ENCODE measurements around the gene ADH7. TPM values are rescaled to one million over a fixed set of nuclear protein-coding genes. Genes with fewer than 3 reads are reported as not detected.
"Not testable (repeated sequence)": the region's sequence is repeated elsewhere in the genome, so short reads cannot be mapped to it uniquely, and the experiment has no call there.

The ADH7 gene
- total RNA-seq, 1 experiment from 2014 or later, result not detected

DNA sequence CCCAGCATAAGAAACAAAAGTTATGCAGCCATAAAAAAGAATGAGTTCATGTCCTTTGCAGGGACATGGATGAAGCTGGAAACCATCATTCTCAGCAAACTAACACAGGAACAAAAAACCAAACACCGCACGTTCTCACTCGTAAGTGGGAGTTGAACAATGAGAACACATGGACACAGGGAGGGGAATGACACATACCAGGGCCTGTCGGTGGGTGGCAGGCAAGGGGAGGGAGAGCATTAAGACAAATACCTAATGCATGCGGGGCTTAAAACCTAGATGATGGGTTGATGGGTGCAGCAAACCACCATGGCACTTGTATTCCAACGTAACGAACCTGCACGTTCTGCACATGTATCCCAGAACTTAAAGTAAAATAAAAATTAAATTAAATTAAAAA, 19.4 kb downstream of the ADH7 start:
- DNase-seq (ENCODE audit: low read depth), result not testable (repeated sequence)

DNA sequence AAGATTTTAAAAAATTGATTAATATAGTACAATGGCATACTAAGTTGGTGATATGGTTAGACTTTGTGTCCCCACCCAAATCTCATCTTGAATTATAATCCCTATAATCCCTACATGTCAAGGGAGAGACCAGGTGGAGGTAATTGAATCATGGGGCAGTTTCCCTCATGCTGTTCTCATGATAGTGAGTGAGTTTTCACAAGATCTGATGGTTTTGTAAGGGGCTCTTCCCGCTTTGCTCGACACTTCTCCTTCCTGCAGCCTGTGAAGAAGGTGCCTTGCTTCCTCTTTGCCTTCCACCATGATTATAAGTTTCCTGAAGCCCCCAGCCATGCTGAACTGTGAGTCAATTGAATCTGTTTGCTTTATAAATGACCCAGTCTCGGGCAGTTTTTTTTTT, 20.2 kb downstream of the ADH7 start:
- DNase-seq (ENCODE audit: low read depth), result not testable (repeated sequence)

DNA sequence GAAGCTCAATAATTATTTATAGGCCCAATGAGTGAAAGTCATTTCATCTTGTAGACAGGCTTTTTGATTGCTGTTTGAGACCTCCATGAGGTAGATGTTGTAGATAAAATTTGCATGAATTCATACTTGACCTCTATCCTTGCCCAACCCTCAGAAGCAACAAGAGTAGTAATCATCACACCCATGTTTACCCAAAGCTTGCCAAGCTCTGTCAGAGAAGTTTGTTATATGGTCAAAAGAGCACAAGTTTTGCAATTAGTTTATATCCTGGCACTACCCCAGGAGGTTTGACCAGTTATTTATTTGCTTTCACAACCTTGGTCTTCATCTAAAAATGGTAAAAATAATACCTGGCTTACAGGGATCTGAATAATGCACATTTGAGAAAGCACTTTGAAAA, 20.7 kb downstream of the ADH7 start:
- DNase-seq (ENCODE audit: low read depth), result no peak

DNA sequence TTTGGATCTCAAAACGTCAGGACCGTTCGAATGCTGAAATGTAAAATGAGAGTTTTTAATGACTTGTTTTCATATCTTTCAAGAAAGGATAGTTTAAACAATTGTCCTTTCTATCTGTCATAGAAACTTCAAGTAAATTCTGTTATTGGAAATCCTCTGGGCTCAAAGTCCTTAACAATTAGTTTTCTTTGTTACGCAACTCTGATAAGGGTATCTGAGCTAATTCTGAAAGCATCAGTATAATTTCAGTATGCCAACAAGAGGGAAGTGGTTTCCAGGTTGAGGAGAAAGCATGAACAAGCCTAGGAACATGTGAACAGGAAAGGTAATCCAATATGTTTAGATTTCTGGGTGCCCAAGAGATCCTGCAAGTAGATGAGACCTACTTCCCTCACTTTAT, 22.0 kb downstream of the ADH7 start:
- DNase-seq (ENCODE audit: low read depth), result no peak

DNA sequence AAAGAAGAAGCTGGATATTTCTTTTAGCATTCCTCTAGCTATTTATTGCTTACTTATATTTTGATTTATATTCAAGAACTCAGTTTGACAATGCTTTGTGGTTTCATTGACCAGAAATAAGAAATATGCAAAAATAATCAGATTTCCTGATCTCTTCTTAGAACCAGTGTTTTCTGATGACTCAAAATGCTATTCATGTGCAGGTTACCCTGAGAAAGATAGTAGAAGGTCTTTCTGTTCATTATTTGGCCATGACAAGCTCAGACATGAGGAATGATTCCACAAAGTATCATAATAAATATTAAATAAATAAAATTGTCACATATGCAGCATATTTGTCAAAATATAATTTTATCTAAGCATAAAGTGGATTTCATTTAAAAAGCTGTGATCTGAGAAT, 24.1 kb downstream of the ADH7 start:
- no peak for DNase-seq (ENCODE audit: low read depth)

DNA sequence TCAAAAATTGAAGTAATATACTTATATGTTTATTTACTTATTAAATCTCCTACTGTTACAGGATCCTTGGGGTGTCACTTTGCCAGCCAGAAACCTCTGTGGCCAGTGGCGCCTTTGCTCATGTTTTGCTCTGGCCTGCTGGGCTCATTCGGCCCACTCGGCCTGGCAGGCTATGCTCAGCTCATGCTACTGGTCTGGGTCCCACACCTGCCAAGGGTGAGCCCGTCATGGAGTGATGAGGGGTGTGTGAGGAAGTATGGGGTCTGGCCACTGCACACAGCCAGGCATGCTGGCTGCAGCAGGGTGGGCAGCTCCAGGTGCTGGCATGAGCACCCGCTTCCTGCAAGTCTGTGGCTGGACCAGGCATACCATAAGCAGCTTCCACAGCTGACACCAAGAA, 25.1 kb downstream of the ADH7 start:
- DNase-seq (ENCODE audit: low read depth), result no peak

DNA sequence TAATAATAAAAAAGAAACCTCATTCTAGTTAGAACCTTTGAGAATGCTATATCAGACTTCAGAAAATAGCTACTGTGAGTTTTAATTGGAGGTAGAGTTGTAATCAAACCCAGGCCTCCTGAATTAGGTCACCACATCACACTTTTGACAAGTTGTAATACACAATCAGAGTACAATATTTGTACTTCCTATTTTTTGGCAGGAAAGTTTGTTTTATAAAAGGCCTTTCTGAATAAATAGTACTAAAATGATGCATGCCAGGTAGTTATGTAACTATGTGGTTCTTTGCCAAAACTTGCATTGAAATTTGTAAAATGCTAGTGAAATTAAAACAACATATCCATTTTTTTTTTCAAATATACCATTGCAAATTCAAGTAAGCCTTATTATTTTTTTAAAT, 26.8 kb downstream of the ADH7 start:
- DNase-seq (ENCODE audit: low read depth), result no peak

DNA sequence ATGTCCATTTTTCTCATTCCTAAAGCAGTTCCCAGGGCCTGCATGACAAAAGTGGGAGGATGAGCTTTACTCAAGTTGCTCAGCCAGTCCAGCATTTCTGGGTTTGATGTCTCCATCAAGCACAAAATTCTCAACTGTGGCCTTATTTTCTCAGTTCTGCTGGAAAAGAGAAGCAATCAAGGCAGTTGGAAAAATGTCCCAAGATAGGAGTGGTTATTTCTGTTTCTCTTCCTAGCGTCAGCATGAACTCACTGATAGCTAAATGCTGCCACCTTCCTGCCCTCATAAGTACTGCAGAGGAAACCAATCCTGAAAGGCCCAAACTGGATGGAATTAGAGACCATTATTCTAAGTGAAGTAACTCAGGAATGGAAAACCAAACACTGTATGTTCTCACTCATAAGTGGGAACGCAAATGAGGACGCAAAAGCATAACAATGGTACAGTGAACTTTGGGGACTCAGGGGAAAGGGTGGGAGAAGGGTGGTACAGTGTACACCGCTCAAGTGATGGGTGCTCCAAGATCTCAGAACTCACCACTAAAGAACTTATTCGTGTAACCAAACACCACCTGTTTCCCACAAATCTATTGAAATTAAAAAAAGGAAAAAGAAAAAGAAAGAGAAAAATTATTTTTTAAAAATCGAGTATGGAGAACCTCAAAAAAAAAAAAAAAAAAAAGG, 29.6 kb downstream of the ADH7 start:
- peak; percentile 30 for DNase-seq (ENCODE audit: low read depth)

DNA sequence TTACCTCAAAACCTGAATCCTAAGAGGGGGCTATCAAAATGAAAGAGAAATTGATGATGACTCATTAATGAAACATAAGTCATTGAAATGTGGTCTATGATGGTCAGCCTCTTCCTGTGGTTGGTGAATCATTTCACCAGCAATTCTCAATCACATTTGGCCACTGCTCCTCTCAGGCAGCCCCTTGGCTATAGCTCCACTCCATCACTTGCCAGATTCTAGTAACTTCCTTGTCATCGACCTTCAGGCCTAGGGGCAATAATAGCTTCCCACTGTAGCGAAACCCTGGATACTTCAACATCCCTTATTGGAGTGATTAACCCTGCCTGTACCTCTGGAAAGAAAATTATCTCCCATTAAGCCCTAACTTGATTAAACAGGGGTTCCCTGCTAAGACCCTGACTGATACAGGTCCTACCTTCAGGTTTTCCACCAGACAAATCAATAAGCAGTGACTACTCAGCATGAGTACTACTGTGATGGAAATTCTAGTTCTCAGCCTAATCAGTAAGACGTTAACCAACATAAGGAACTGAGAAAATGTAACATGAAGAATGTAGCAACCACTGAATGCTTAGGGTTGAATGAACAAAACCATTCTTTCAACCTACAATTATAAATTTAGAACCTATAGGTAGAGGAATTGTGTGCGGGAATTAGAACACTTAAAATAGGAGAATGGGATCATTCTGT, 30.4 kb downstream of the ADH7 start:
- DNase-seq (ENCODE audit: low read depth), result peak; percentile 55

DNA sequence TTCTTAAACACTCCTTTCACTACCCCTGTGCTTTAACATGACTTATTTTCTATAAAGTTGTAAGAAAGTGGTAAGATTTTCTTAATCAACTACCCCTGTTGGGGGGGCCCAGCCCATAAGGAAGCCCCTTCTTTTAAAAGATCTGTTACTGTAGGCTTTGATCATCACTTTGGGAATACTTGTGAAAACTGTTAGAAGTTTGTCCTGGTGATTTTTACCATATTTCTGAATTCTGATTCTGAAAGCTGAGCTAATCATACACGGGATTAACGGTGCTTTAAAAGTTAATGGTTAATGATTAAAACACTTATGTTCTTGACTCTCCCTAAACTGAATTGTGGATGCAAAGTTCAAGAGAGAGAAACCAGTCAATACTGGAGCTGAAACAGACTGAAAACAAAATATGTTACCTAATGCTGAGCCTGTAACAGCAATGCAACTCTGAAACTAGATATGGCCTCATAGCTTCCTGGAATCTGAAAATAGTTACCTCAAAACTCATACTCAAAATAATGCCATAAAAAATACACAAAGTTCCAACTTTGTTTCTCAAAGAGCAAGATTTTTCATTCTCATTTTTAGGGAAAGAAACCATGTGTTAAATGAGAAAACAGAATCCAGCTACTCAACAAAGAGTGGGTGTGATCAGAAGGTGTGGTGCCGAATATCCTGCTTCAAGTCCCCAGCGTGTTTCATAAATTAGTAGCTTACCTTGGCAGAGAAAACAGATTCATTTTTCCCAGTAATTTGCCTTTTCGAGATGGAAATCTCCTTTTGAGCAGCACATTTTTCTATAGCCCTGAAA, 31.6 kb downstream of the ADH7 start:
- DNase-seq (ENCODE audit: low read depth), result no peak

DNA sequence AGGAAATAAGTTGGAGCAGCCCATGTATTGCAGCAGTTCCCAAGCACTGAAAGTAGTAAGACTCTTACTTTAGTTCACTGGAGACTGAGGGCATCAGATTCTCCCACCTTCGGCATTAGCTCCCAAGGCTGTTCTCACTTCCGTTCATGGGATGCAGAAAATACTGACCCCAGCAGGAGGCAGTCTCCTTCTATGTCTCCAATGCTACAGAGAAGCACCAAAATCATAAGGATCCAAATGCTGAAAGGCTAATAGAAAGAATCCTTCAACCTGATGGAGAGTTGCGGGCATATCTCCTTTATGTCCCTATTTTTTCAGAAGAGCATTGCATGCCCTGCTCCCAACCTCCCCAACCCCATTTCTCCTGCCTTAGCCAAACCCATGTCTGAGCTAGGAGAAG, 32.4 kb downstream of the ADH7 start:
- DNase-seq (ENCODE audit: low read depth), result no peak

DNA sequence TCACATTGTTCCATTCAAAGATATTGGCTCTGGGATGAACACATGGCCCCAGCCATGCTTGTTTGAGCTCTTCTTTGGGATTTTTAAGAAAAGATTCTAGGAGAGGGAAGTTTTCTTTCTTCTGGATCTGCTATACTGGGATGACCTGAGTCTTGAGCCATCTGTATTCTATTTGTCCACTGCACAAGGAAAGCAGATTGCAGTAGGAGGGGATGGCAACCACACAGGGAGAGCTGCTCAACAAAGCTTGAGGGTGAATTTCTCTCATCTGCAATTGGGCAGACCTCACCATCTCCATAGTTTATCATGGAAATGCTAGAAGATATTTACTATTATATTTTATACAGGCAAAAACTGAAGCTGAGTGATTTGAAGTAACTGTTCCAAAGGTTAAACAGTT, 34.3 kb downstream of the ADH7 start:
- no peak for DNase-seq (ENCODE audit: low read depth)

DNA sequence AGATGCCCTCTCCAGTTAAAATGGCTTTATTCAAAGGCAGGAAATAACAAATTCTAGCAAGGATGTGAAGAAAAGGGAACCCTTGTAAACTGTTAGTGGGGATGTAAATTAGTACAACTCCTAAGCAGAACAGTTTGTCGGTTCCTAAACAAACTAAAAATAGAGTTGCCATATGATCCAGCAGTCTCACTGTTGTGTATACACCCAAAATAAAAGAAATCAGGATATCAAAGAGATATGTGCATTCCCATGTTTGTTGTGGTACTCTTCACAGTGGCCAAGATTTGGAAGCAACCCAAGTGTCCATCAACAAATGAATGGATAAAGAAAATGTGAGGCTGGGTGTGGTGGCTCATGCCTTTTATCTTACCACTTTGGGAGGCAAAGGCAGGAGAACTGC, 36.1 kb downstream of the ADH7 start:
- no peak for DNase-seq (ENCODE audit: low read depth)

DNA sequence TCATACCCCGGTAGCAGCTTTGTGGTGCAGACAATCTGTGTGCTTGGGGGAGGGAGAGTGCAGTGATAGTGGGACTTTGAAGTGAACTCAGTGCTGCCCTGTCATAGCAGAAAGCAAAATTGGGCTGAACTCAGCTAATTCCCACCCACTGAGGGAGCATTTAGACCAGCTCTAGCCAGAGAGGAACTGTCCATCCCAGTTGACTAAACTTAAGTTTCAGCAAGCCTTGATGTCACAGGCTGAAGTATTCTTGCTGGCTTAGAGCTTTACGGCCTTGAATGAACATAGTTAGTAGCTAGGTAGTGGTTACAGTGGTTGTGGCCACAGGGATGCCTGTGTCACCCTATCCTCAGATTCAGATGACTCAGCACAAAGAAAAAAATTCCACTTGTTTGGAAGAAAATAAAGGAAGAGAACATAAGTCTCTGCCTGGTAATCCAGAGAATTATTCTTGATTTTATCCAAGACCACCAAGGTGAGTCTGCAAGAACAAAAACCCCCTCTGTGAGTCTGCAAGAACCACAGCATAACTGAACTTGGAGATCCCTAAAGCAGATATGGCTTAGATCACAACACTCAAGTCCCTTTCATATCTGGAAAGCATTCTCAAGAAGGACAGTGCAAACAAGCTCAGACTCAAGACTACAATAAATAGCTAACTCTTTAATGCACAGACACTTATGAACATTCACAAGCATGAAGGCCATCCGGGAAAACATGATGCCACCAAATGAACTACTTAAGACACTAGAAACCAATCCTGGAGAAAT, 39.4 kb downstream of the ADH7 start:
- DNase-seq (ENCODE audit: low read depth), result no peak

DNA sequence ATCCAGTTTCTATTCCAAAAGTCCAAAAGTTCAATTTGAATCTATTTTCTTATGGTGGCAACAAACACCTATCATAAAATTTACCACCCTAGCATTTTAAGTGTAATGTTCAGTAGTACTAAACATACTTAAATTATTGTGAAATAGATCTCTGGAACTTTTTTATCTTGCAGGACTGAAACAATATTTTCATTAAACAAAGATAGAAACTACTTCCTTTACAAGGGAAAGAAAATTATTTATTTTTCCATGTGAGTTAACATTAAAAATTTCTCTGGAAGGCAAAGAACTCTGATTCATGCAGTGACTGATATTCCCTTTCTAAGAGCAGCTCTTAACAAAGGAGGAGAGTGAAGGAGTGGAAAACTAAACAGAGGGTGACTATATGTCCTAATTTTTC, 40.2 kb downstream of the ADH7 start:
- DNase-seq (ENCODE audit: low read depth), result no peak

DNA sequence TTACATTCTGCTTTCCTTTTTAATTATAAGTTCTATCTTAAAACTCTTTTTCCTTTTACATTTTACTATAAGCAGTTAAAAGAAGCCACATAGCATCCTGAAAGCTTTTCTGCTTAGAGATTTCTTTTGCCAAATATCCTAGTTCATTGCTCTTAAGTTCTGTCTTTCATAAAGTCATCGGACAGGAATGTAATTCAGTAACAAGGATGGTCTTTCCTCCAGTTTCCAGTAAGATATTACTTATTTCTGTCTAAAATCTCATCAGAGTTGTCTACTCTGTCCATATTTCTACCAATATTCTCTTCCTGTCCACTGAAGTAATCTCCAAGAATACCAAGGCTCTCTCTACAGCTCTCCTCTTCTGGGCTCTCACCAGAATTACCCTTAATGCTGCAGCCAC, 45.1 kb downstream of the ADH7 start:
- DNase-seq (ENCODE audit: low read depth), result no peak

DNA sequence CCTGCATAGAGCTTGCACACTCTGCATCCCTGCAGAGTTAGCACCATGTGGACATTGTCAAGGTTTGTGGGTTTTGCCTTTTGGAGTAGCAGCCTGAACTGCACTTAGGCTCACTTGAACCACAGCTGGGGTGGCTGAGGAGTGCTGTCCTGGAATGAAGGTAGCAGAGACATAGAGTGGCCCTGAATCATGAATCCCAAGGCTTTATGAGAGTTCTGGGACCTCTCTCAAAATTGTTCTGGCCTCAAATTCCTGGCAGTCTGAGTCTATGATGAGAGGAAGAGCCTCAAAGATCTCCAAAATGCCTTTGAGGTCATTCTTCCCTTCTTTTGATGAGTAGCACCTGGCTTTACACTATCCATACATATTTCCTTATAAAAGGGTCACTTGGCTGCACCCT, 45.5 kb downstream of the ADH7 start:
- no peak for DNase-seq (ENCODE audit: low read depth)

DNA sequence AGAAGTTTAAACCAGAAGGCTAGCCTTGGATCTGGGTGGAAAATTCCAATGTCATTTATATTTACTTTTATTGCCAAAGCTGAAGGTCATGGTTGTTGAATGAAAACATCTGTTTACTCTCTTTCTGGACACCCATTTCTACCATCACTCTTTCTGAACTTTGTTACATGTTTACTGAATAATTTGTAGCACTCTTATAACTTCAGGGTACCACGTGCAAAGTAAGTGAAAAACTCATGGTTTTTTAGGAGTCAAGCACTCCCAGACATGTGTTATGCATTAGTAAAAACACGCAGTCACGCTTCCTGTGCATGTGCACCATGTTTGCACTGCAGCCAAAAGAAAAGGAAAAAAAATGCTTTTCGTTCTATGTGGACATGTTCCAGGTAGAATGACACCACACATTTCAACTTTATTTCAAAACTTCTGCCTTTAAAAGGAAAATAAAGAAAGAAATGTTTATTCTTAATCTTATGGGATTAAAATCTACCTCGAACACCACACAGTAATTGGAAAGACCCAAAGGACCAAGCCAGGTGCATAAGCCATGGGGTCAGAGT, 51.2 kb downstream of the ADH7 start:
- DNase-seq (ENCODE audit: low read depth), result no peak

DNA sequence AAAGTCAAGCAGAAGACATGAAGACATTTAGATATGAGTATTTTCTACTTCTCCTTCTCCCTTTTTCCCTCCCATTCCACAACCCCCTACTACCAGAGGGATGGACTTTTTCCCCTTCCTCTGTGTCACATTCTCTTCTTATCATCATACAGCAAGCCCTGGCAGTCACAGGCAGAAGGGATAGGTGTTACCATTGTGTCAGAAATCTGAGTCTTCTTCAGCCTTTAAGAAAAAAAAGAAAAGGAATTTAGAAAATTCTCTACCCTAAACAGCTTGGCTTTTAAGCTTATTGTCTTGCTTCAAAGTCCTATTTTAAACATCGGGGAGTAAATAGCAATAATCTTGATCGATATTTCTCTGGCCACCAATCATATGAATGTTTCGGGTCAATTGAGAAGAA, 51.7 kb downstream of the ADH7 start:
- DNase-seq (ENCODE audit: low read depth), result no peak

DNA sequence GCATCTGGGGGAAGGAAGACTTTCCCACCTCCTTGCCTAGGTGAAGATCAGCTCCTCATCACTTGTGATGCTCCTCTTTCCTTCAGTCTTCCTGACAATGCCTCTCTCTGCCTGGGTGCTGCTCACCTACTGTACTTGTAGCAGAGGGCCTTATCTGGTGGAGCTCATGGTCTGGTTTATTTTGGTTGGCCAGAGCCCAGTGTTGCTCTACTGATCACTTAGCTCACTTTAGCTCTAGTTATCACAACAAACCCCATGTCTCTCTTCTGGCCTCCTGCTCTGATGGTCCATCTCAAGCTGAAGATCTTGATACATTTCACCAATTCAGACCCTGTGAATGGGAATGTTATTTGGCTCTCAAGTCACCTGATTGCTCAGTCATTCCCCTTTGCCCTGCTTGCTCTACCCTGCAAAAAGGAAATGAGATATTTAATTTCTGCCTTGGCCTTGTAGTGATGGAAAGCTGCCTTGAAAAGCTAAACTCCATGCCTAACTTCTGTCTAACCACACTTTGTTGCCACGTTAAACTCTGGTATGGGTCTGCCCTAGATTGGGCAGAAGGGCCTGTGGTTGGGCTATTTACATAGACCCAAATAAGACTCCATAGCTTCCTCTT, 52.3 kb downstream of the ADH7 start:
- no peak for DNase-seq (ENCODE audit: low read depth)

DNA sequence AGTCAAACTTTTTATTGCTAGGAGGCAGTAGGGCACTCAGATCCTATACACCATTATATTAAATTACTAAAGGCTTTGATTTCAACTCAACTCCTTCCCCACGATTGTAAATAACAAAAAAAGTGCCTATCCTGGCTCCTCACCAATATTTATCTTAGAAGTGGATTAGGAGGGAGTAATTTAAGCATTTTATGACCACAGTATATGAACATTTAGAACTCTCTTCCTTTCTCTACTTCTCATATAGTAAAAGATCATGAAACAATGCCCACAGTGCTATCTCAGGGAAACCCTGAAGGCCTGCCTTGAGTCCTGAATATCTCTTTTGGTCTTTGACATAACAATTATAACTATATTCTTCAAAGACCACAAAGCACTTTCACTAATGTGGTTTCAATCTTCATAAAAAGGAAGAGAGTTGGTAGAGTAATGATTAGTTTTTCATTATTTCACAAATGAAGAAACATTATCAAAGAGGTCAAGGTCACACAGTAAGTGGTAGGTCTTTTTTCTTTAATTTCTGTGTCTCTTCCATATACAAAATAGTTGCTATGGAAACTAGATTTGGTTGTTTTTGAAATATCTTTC, 53.5 kb downstream of the ADH7 start:
- no peak for DNase-seq (ENCODE audit: low read depth)

Data from Daoy (cell line).